GM15510 (cell line): ENCODE measurements around the gene ZNF280C.

ENCODE experiments used
- POLR2A ChIP-seq: IDR thresholded peaks from 3 replicates; pipeline ENCODE4 v1.6.1; 2011; ENCODE audit warnings: borderline replicate concordance; ENCODE audit not compliant: insufficient read length; ENCODE audit errors: extremely low read depth

ZNF280C gene

GRCh38 chrX:130170752-130171445, 97.8 kb downstream of the ZNF280C start:
- TF ChIP-seq POLR2A = peak; percentile 64

GRCh38 chrX:130167040-130167439, 101.7 kb downstream of the ZNF280C start:
- TF ChIP-seq POLR2A = no peak

- TF ChIP-seq POLR2A = no peak
Observed at GRCh38 chrX:130166503-130166777, 102.3 kb downstream of the ZNF280C start.

DNA sequence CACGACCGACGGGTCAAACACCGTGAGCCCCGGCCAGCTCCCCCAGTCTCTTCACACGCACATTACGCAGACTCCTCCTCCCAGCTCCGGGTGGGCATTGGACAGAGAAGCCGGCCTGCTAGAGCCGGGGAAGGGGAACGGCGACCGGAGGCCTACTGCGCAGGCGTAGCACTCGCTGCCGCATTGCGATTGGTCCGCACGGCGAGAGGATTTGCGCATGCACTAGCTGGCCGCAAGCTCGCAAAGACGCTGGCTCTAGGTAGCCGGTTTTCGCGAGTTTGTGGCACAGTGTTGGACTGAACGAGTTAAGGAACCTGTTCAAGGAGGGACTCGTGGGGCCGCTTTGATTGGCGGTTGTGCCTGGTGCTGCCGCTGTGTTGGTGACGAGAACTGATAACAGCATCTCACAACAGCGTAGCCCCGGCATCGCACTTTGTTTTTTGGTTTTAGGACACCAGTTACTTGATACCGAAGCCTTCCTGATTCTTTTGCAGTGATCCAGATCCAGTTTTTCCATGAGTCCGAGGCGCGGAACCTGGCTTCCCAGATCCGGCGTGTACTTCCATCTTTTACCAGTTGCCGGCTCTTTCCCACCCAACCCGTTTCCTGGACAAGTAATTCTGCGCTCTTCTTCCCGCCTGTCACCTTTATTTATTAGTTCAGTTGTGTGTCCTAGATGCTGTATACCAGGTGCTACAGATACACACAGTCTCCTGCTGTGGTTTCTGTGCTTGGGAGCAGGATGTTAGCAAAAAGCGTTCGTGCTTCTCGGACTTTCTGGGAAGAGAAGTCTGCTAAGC, 102.8 kb downstream of the ZNF280C start, which contains the start of gene AIFM1:
TSS of gene AIFM1 (minus strand) at position 139 of the 800 bp plus-strand sequence. CDS start 185 bp downstream, outside the sequence.
- peak; percentile 60 for TF ChIP-seq POLR2A

GRCh38 chrX:130165181-130165702, 103.5 kb downstream of the ZNF280C start:
- TF ChIP-seq POLR2A = no peak

DNA sequence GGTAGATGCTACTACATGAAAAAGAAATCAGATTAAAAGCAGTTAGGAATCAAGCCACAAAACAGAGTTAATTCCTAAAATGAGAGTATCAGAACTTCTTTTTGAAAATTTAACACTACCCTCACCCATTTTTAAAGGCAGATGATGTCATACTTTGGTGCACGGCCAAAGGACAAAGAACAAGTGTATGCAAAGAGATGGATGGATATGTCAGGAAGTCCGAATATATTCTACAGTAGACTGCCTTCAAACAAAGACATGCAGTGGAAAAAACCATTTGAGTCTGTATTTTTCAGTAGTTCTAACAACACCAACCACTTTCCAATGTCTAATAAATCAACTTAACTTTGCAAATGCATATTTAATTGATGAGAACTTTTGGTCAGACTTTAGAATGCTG, 105.3 kb downstream of the ZNF280C start:
- no peak for TF ChIP-seq POLR2A

- no peak for TF ChIP-seq POLR2A
Observed at GRCh38 chrX:130162094-130162735, 106.5 kb downstream of the ZNF280C start.

DNA sequence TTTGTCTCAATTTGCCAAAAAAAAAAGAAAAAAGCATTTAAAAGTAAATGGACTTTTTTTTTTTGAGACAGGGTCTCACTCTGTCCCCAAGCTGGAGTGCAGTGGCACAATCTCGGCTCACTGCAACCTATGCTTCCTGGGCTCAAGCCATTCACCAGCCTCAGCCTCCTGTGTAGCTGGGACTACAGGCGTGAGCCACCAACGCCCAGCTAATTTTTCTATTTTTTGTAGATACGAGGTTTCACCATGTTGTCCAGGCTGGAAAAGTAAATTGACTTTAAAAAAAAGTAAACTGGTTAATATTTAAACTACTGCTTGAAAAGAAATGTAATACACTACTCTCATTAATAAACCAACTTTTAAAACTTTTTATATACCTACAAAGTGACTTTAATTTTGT, 108.9 kb downstream of the ZNF280C start:
- no peak for TF ChIP-seq POLR2A

- no peak for TF ChIP-seq POLR2A
Observed at GRCh38 chrX:130158311-130158710, 110.4 kb downstream of the ZNF280C start.

DNA sequence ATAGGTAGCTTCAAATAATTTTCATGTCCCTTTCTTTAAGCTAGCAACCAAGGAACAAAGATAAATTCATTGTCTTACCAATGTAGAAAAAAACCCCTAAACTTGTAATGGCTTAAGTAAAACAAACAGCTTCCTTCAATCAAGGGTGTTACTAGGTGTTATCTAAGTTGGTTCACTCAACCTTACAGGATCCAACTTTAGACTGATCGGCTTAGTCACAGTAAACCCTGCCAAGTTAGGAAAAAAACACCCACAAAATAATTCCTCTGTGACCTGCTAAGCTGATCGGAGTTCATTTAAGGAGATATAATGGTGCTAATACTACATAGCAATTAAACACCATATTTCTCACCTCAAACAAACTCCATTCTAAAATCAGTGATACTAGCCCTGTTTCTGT, 113.1 kb downstream of the ZNF280C start:
- no peak for TF ChIP-seq POLR2A
